Epithelial cell of esophagus (primary cell): Measurements from ENCODE around the gene IRX4.

Source experiments
- DNase-seq: peaks from one replicate; pipeline ENCODE4 v3.0.0; 2010; ENCODE audit warnings: low read depth
- H3K4me3 ChIP-seq: 2 replicates; pipeline ENCODE4 v1.5.1; 2011; ENCODE audit warnings: mild to moderate bottlenecking, low read length, control low read depth
- CTCF ChIP-seq: IDR thresholded peaks from 2 replicates; pipeline ENCODE4 v1.5.1; 2011; ENCODE audit warnings: low read depth, mild to moderate bottlenecking, low read length, control low read depth, inconsistent platforms; ENCODE audit not compliant: insufficient read depth; ENCODE audit errors: missing control alignments

The IRX4 gene

GRCh38 chr5:1908931-1909330 is 26.2 kb upstream of the IRX4 start:
- no peak overlapping the region for H3K4me3 ChIP-seq
- no peak for DNase-seq
- no peak for TF ChIP-seq CTCF

- H3K4me3 ChIP-seq = no peak overlapping the region
- DNase-seq = no peak
- TF ChIP-seq CTCF = no peak
Observed at GRCh38 chr5:1907616-1908015, 24.9 kb upstream of the IRX4 start.

GRCh38 chr5:1905108-1905507 is 22.4 kb upstream of the IRX4 start:
- no peak overlapping the region for H3K4me3 ChIP-seq
- TF ChIP-seq CTCF = no peak
- no peak for DNase-seq

- H3K4me3 ChIP-seq = no peak overlapping the region
- DNase-seq = no peak
- TF ChIP-seq CTCF = no peak
Observed at GRCh38 chr5:1901983-1902382, 19.3 kb upstream of the IRX4 start.

GRCh38 chr5:1901061-1901460 is 18.3 kb upstream of the IRX4 start:
- no peak for TF ChIP-seq CTCF
- no peak overlapping the region for H3K4me3 ChIP-seq
- no peak for DNase-seq

GRCh38 chr5:1899201-1899600 is 16.5 kb upstream of the IRX4 start:
- no peak for DNase-seq
- no peak overlapping the region for H3K4me3 ChIP-seq
- TF ChIP-seq CTCF = no peak

- DNase-seq = no peak
Observed at GRCh38 chr5:1897816-1898450, 15.2 kb upstream of the IRX4 start.

More at GRCh38 chr5:1897816-1898450, 15.2 kb upstream of the IRX4 start:
- no peak overlapping the region for H3K4me3 ChIP-seq
- TF ChIP-seq CTCF = no peak
